Endometrial microvascular endothelial cells (primary cell): Measurements from ENCODE around the gene SH3GL2. TPM values are rescaled to one million over a fixed set of nuclear protein-coding genes. Genes with fewer than 3 reads are reported as not detected.

Source experiments
- in situ Hi-C: cut with HindIII; loops from 2 replicates; pipeline ENCODE4 v1.10.0; 2017; ENCODE audit warnings: low sequenced_read_pairs, low pct_unique_long_range_greater_than_20kb; ENCODE audit errors: inconsistent ontology term
- total RNA-seq: library from RNA; depleted of rRNA; stranded (reverse); fragments of >200 nt; gene quantifications from one replicate; pipeline ENCODE4 v1.2.3, GENCODE V29; 2015; ENCODE audit errors: inconsistent ontology term

Gene SH3GL2
- not detected for total RNA-seq

GRCh38 chr9:17578911-17579793 is at the start of gene SH3GL2:
TSS of gene SH3GL2 (plus strand) at chr9:17579066.
- in situ Hi-C loops: no loop called here

- in situ Hi-C loops: no loop called here
Measured at GRCh38 chr9:17531642-17532254, 47.1 kb upstream of the SH3GL2 start.

GRCh38 chr9:17532461-17532860 is 46.4 kb upstream of the SH3GL2 start:
- in situ Hi-C loops: no loop called here

- in situ Hi-C loops: no loop called here
Measured at GRCh38 chr9:17535176-17535575, 43.7 kb upstream of the SH3GL2 start.

GRCh38 chr9:17536027-17536426 is 42.8 kb upstream of the SH3GL2 start:
- in situ Hi-C loops: no loop called here

GRCh38 chr9:17551023-17551422 is 27.8 kb upstream of the SH3GL2 start:
- in situ Hi-C loops: no loop called here

GRCh38 chr9:17555362-17556054 is 23.4 kb upstream of the SH3GL2 start:
- in situ Hi-C loops: no loop called here

- in situ Hi-C loops: no loop called here
Measured at GRCh38 chr9:17556255-17556654, 22.6 kb upstream of the SH3GL2 start.

GRCh38 chr9:17556935-17557334 is 21.9 kb upstream of the SH3GL2 start:
- in situ Hi-C loops: no loop called here

- in situ Hi-C loops: no loop called here
Measured at GRCh38 chr9:17571825-17572224, 7.0 kb upstream of the SH3GL2 start.

- in situ Hi-C loops: no loop called here
Measured at GRCh38 chr9:17574342-17574741, 4.5 kb upstream of the SH3GL2 start.

GRCh38 chr9:17578577-17578910 is 322 bp upstream of the SH3GL2 start:
- in situ Hi-C loops: no loop called here

GRCh38 chr9:17580119-17580518 is 1.3 kb downstream of the SH3GL2 start:
- in situ Hi-C loops: no loop called here

- in situ Hi-C loops: no loop called here
Measured at GRCh38 chr9:17587113-17587512, 8.2 kb downstream of the SH3GL2 start.

- in situ Hi-C loops: no loop called here
Measured at GRCh38 chr9:17588395-17588794, 9.5 kb downstream of the SH3GL2 start.

GRCh38 chr9:17588941-17589340 is 10.1 kb downstream of the SH3GL2 start:
- in situ Hi-C loops: no loop called here

- in situ Hi-C loops: no loop called here
Measured at GRCh38 chr9:17589771-17590170, 10.9 kb downstream of the SH3GL2 start.

GRCh38 chr9:17594961-17595360 is 16.1 kb downstream of the SH3GL2 start:
- in situ Hi-C loops: no loop called here

- in situ Hi-C loops: no loop called here
Measured at GRCh38 chr9:17597977-17598376, 19.1 kb downstream of the SH3GL2 start.
